Measurements from ENCODE around the gene NAA10. TPM values are rescaled to one million over a fixed set of nuclear protein-coding genes. Genes with fewer than 3 reads are reported as not detected.
A peak's percentile ranks its signal among the peaks of the same experiment; 100 is the strongest.

NAA10 gene
- total RNA-seq, 1 donor from 2014 or later, result 73.6 TPM

GRCh38 chrX:153966841-153967535 lies 32.2 kb upstream of the NAA10 start:
- ATAC-seq, result no peak

GRCh38 chrX:153966283-153966688 lies 31.4 kb upstream of the NAA10 start:
- ATAC-seq, result no peak

DNA sequence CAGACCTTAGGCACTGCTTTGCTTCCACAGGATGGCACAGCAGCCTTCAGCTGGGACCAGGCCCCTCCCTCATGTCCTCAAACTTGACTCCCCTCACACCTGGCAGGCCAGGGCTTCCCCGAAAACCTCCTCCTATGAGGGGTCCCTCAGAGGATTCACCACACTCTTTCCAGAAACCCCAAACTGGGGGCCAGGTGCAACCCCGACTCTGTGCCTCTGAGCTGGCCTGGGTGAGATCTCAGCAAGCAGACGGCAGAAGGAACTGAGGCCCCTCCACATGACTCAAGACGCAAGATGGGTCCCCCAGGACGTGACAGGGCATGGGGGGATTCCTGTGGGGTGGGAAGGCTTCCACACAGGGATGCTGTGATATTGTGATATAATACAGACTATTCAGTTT lies 30.6 kb upstream of the NAA10 start:
- ATAC-seq, result no peak

DNA sequence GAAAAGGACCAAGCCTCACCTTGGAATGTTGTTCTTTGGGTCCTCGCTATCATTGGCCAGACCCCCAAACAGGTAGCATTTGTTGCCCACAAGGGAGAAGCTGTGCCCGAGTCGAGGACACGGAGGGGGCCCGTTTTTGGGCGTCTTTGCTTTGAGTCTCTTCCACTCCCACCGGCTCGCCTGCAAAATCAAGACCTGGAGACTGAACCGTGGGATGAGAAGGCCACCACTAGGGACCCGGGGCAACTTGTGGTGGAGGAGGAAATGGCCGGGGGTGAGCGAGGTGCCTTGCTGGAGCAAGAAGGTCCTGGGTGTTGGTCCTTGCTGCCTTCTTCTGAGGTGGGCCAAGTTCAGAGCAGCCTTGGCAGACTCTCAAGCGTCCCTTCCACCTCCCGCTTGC lies 29.3 kb upstream of the NAA10 start:
- ATAC-seq, result no peak

- no peak for ATAC-seq
These were observed 28.7 kb upstream of the NAA10 start for GRCh38 chrX:153963546-153963945.

DNA sequence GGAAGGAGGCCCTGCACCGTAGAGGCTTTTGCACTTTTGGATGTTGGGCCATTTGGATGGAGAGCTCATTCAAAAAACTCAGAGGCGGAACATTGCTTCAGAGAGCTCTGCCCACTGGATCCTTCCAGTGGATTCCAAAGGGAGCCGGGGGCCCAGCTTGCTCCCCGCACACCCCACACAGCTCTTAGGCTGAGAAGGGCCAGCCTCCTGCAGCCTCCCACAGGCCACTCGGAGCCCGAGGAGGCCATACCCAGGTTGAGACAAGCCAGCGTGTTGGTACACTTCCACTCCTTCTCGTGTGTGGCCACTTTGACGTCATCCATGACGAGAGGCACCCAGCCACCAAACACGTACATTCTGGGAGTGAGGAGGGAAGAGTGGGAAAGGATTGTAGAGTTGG lies 26.5 kb upstream of the NAA10 start:
- no peak for ATAC-seq

- no peak for ATAC-seq
These were observed 25.9 kb upstream of the NAA10 start for GRCh38 chrX:153960786-153961185.

- ATAC-seq, result no peak
These were observed 25.2 kb upstream of the NAA10 start for GRCh38 chrX:153960077-153960476.

GRCh38 chrX:153959649-153960048 lies 24.8 kb upstream of the NAA10 start:
- no peak for ATAC-seq

DNA sequence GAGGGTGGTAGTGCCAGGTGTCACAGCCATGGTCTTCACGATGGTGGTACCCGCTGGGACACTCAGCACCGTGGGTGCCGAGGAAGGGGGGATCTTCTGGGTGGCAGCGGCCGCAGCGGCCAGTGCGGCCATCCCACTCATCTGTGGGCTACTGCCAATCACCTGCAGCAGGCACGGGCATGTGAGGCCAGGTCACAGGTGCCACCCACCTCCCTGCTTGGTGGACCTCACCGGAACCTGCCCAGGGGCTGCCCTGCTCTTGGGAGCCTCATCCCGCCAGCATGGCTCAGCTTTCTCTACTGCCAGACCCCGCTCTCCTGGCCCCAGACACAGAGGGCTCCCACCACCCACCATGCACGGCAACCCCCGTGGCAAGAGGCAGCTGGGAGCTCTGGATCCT lies 23.8 kb upstream of the NAA10 start:
- no peak for ATAC-seq

DNA sequence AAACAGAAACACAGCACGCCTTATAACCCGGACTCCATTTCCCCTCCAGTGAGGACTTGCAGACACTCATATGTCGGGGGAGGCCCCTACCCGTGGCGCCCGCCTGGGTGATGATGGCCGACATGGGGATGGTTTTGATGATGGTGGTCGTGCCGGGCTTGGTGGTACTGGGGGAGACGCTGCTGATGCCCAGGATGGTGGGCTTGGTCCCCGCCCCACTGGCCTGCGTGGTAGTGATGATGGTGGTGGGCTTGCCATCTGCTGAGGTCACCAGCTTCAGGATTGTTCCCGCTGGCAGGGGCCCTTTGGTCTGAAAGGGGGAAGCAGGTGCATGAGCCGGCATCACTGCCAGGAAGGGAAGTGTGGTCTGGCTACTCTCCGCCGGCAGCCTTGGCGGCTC lies 22.4 kb upstream of the NAA10 start:
- no peak for ATAC-seq

DNA sequence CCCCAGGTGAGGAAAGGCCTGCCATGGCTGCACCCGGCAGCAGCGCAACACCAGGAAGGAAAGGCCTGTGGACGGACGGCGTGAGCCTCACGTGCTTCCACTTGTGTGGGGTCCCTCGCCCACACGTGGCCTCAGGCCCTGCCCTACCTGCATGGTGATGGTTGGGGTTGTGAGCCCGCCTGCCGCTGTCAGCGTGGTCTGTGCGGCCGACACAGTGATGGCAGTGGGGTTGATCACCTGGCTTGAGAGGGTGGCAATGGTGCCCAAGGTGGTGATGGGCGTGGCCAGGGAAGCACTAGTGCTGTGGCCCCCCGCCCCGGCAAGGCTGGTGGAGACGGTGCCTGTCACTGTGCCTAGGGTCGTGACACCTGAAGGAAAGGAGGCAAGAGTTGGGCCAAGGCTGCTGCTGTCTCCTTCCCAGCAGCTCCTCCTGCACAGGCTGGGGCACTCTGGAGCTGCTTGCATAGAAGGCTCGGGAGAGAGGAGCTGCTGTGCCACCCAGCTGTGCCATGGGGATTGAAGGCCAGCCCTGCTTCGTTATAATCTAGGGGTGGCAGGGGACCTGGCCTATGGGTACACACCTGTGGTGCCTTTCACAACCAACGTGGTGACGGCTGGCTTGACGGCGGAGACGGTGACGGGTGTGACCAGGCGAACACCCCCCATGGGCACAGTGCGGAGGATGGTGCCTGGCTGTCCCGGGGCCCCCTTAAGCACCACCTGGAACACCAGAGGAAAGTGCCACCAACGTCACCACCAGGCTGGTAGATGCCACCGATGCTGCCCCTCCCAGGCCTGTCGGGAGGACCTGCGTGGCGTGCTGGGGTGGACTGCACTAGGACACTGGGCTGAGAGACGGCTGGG lies 21.4 kb upstream of the NAA10 start:
- no peak for ATAC-seq

- ATAC-seq, result no peak
These were observed 20.4 kb upstream of the NAA10 start for GRCh38 chrX:153955228-153955732.

DNA sequence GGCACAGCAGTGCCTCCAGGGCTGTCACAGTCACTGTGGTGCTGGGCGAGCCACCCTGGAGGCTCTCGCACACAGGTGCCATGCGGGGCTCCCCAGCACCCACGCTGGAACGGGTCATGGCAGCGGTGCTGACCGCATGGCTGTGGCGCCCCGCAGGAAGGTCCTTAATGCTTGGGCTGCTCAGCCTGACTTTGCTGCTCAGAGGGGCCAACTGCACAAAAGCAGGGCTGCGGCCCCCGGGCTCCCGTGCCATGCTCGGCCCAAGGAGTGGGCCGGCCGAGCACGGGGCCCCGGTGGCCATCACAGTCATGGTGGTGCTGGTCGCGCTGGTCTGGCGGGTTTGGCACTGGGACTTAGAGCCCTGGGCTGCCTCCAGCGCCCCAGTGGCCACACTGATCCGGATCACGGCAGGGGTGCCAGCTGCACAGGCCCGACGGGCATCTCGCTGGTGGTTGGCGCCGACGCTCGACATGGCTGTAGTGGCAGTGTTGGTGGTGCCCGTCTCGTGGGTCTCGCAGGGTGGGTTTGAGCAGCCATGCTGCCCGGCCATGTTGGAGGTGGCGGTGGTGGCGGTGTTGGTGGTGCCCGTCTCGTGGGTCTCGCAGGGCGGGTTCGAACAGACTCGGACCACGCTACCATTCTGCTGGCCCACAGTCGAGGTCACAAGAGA lies 19.9 kb upstream of the NAA10 start:
- ATAC-seq, result no peak

- ATAC-seq, result no peak
These were observed 19.2 kb upstream of the NAA10 start for GRCh38 chrX:153953892-153954557.

DNA sequence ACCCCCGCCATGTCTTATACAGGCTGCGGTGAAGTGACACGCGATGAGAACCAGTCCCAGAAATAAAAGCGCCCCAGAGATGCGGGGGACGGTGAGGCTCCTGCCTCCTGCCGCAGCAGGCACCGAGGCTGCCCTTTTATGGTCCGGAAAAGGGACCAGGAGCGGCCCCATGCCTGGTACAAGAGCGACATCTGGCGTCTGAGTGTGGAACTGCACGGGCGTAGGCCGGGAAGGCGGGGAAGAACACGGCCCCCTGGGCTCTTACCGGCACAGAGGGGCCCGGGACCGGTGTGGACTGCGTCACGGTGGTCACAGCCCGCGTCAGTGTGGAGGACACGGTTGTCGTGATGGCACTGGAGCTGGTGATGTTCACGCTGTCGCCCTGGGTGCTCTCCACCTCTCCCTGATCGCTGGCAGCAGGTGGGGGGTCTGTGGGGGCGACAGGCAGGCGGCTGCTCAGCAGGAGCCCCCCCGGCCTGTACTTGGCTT lies 18.5 kb upstream of the NAA10 start:
- ATAC-seq, result peak; percentile 78

GRCh38 chrX:153952373-153953026 lies 17.7 kb upstream of the NAA10 start:
- no peak for ATAC-seq

GRCh38 chrX:153951683-153952372 lies 17.0 kb upstream of the NAA10 start:
- no peak for ATAC-seq

DNA sequence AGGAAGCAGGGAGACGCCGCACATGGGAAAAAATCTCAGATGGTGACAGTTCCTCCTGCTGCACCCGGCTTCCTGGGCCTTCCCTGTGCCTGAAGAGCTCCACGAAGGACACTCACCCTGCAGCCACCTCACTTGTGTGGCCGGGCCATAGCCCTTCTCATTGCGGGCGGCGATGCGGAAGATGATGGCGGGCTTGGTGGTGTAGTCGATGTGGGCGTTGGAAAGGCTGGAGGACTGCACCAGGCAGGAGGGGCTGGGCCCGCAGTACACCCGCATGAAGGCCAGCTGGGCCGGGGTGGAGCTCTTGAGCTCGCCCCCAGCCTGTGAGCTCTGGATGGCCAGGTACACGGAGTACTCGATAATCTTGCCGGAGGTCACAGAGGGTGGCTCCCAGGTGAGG lies 15.3 kb upstream of the NAA10 start:
- ATAC-seq, result no peak

DNA sequence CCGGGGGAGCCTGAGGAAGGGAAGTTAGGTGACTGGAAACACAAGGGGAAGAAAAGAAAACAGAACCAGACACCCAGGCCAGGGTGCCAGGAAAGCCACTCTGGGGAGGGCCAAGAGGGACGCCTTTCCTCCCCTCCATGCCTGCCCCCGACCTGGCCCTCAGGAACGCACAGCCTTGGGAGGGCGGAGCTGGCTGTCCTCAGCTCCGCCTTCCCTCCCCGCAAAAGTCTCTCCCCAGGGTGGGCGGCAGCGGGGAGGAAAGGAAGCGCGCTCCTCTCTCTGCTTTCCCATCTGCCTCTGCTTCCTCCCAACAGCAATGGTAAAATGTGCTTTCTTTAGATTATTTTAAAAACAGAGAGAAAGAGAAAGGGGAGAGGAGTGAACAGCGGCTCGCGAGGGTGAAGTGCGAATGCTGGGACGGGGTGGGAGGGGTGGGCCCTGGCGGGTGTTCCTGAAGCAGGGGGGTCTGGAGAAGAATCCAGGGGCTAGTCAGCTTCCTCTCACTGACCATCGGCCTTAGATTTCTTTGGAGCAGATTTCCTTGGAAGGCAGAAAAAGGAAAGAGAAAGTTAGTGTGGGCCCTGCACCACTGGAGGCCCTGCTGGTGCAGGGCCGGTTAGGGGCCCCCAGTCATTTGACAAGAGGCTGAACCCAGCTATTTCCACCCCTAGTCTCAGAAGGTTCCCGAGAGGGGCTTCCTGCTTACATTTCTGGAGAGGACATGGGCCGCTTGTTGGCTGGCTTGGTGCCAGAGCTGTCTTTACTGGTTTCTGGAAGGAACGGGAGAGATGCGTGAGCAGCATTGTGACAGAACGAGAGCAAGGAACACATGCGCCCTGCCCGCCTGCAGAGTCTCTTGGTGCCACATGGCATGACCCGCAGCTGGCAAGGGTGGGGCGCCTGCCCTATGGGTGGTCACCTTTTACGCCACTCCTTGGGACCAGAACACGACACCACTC lies 14.3 kb upstream of the NAA10 start:
- ATAC-seq, result no peak
